Measurements from ENCODE around the gene ABHD15.

The ABHD15 gene

GRCh38 chr17:29566473-29567303 lies at the start of gene ABHD15:
ABHD15 (minus strand) TSS chr17:29567037; CDS start chr17:29566966, 71 bp downstream.
- DNase-seq, result peak; percentile 58

- DNase-seq, result peak; percentile 88
Observed at GRCh38 chr17:29615492-29616299, 48.9 kb upstream of the ABHD15 start.

DNA sequence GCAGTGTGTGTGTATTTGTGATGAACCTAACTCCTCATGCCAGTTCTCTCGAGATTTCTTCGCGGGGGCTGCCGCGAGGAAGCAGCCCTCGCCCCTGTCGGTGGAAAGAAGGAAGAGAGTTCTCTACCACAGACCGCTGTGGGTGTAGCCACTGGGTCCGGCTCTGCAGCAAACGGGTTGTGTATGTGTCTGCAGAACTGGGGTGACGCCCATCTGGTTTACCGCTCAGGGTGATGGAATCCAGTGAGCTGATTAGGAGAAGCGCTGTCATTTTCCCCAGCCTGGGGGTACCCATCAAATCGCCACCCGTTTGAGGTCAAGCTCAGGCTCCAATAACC lies 48.2 kb upstream of the ABHD15 start:
- no peak for DNase-seq

DNA sequence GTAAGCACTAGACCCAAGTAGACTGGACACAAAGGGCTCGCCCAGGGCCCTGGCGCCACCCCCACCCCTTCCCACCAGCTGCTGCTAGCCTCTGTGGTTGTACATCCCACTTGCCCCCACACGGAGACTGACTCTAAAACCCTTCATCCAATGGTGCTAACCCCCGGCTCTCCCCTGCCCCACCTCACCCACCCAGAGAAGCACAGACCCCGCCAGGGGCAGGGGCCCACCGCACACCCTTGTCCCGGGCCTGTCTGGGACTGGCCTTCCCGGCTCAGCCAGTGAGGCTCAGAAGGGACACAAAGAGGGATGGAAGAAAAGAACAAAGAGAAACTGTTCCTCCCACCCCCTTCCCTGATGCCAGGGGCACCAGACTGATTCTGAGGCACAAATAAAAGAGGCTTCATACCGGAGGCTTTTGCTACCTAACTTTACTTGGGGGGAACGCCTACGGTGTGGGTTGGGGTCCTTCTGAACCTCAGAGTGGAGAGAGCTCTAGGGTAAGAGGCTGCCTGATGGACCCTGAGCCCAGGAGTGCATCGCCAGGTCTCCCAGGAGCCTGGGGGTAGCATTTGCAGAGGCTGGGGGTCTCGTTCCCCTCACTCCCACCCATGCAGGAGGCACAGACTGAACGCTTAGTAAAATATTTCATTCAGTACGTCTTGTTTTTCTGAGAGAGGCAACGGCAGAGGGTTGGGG lies 47.7 kb upstream of the ABHD15 start:
- DNase-seq, result no peak

GRCh38 chr17:29613856-29614255 lies 47.0 kb upstream of the ABHD15 start:
- DNase-seq, result no peak

- no peak for DNase-seq
Observed at GRCh38 chr17:29613352-29613837, 46.6 kb upstream of the ABHD15 start.

DNA sequence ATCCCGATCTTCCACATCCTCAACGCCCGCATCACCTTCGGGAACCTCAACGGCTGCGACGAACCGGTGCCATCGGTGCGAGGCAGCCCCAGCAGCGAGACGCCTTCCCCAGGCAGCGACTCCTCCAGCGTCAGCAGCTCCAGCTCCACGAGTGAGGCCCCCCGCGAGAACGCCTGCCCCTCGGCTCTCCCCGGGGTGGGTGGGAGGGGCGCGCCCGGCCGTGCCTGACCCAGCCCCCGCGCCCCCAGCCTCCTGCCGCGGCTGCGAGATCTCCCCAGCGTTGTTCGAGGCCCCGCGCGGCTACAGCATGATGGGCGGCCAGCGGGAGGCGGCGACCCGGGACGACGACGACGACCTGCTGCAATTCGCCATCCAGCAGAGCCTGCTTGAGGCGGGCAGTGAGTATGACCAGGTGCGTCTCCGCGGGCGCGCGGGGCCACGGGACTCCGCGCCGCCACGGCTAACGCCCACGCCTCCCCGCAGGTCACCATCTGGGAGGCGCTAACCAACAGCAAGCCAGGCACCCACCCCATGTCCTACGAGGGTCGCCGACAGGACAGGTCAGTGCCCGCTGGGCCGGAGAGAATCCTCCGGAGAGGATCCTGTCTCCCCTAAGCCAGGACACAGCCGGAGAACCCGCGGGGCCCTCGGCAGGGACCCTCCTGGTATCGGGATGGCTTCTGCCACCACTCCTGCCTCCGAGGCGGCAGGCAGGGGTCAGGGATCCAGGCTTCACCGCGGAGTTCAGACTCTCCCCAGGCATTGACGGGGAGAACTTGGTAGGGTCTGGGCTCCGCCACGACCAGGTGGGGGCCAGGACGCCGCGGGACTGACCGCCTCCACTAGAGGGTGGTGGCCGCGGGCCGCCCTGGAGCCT lies 45.8 kb upstream of the ABHD15 start:
- no peak for DNase-seq

DNA sequence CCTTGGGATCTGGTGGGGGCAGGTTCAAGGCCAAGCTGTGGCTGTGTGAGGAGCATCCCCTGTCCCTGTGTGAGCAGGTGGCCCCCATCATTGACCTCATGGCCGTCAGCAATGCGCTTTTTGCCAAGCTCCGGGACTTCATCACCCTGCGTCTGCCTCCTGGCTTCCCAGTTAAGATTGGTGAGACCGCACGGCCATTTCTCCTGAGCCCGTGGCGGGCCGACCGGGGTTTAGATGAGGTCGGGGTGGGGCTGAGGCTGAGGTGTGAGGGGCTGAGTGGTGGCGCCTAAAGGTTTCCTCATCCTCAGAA lies 45.2 kb upstream of the ABHD15 start:
- DNase-seq, result no peak

DNA sequence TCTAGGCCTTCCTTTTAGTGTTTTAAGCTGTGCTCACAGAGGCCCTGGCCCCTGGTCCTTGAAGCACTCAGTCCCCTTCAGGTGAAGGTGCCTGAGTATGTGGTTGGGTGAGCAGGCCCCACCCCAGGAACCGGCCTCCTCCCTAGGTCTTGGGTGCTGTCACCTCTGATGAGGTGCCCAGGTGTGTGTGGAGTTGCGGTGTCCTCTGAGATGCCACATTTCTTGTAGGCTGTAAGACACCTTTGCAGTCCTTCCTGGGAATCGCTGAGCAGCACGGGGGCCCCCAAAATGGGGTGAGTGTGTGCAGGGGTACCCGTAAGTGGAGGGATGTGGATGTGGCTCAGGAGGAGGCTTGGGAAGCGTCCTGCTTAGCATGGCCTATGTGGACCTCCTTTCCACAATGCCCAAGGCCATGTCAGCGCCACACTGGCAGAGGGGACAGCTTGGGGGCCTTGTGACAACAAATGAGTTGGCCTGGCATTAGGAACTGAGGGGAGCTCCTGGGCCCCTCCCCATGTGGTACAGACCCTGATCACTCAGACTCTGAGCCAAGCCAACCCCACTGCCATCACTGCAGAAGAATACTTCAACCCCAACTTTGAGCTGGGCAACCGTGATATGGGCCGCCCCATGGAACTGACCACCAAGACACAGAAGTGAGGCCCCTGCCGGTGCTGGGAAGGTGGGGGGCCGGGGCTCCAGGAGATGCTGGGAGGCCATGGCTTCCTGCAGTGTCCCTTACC lies 44.7 kb upstream of the ABHD15 start:
- DNase-seq, result no peak

- no peak for DNase-seq
Observed at GRCh38 chr17:29610395-29610794, 43.6 kb upstream of the ABHD15 start.

GRCh38 chr17:29608986-29609385 lies 42.1 kb upstream of the ABHD15 start:
- no peak for DNase-seq

DNA sequence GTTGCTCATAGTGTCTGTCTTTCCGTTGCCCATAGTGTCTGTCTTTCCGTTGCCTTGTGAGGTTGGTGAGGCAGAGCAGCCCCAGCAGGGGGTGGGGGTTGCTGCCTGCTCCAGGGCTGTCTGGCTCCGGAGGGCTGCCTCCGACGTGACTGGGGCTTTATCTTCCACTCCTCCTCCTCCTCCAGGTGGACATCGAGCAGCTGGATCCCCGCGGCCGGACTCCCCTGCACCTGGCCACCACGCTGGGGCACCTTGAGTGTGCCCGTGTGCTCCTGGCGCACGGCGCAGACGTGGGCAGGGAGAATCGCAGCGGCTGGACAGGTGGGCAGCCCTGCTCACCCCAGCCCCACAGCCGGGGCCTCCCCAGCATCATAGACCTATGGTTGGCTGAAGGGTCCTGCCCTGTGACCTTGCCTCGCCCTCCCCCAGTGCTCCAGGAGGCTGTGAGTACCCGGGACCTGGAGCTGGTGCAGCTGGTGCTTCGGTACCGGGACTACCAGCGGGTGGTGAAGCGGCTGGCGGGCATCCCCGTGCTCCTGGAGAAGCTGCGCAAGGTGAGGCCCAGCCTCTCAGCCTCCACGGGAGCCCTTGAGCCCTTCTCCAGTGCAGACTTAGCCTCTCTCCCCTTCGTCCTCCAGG lies 40.8 kb upstream of the ABHD15 start:
- DNase-seq, result no peak

- no peak for DNase-seq
Observed at GRCh38 chr17:29603109-29603674, 36.4 kb upstream of the ABHD15 start.

DNA sequence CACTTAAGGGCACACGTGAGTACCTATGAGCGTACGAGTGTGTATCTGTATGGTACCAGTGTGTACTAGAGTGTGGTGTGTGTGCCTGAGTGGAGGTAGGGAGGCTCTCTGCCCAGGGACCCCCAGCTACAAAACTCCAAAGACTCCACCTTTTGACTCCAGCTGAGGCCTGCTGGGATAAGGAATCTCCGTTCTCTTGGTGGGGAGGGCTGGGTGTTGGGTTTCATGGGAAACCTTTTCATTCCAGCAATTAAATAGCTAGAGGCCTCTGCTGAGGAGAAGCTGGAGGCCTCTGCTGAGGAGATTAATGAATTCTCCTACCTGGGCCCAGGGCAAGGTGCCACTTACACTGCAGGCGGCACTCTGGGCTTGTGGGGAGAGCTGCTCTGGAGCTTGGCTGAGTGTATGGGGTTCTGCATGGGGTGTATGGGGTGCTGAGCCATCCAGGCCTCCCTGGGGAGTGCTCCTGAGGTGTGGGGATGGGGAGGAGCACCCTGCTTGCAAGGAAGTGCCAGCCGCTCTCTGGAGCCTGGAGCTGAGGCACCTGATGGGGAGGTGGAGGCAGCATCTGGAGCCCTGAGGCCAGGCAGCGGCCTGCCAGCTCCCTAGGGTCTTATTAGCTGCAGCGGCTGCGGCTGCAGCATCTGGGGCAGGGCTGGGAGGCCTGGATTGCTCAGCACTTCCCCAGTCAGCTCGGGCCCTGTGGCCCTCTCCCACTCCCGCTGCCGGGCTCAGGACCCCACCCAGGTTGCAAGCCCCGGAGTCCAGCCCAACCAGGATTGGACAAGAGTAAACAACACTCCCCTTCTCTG lies 30.7 kb upstream of the ABHD15 start:
- DNase-seq, result no peak

DNA sequence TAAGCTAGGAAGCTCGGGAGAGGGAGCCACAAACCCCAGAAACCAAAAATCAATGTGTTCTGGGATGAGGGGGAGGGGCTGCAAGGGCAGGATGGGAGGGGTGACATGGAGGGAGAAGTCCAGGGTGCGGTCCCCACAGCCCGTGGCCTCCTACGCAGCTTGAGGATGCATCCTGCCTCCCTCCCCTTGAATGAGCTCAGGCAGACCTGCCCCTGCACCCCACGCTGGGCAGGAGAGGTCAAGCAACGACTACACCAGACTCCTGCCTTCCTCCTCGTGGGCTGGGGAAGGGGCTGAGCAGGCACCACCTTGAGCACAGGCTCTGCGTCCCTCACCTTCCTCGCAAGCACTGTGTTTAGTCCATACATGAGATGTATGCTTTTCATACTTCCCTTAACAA lies 30.0 kb upstream of the ABHD15 start:
- no peak for DNase-seq

DNA sequence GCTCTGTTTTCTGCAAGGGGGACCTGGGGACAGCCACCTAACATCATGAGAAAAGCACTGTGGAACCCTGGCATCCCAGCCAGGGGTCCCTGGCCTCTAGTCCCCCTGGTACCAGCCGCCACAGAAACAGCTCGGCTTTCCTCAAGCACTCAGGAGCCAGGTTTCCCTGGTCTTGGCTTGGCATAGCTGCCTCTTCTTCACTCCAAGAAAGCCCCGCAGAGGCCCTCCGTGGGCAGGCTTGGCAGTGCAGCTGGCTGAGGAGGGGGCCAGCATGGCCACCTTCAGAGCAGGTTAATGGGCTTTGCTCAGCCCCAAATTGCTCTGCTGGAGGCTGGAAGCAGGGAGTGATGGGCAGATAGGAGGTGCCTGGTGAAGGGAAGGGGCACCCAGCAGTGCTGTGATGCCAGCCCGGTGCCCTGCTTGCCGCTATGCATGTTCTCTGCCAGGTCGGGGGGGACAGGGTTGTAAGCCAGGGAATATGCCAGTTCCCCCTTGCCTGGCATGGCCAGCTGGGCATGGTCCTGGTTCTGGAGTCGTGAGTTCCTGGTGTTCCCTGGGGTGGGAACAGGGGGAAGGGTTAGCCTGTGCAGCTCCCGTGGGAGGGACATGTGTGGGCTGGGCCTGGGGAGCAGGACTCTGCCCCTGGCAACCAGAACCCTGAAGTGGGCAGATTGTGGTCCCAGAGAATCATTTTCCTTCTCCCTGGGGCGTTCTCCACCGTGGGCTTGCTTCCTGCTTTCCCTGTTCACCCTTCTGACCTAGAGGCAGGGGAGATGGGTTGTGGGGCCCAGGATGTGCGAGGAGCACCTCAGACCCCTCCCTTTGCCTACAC lies 29.3 kb upstream of the ABHD15 start:
- DNase-seq, result no peak

GRCh38 chr17:29595107-29595942 lies 28.5 kb upstream of the ABHD15 start:
- no peak for DNase-seq

- DNase-seq, result no peak
Observed at GRCh38 chr17:29594519-29595090, 27.8 kb upstream of the ABHD15 start.

Data from NCI-H345 (cell line).